Muscle layer of colon (tissue), 2 donors: ENCODE measurements around the gene NFKBIZ.
A peak's percentile ranks its signal among the peaks of the same experiment; 100 is the strongest.

ENCODE experiments used
- H3K27ac ChIP-seq: one replicate; pipeline ENCODE4 v1.7.0; 2013; ENCODE audit warnings: low read depth, mild to moderate bottlenecking, low read length, moderate library complexity
- H3K27me3 ChIP-seq, 2 donors: one replicate each; pipeline ENCODE4 v1.7.0; 2013; ENCODE audit warnings: low read length in 2 of 2, mild to moderate bottlenecking in 2 of 2; ENCODE audit not compliant: insufficient read depth in 2 of 2, control insufficient read depth in 1 of 2
- H3K36me3 ChIP-seq: one replicate; pipeline ENCODE4 v1.7.0; 2013; ENCODE audit warnings: mild to moderate bottlenecking, low read length; ENCODE audit not compliant: insufficient read depth
- H3K4me1 ChIP-seq: one replicate; pipeline ENCODE4 v1.7.0; 2013; ENCODE audit warnings: mild to moderate bottlenecking, low read length; ENCODE audit not compliant: insufficient read depth
- H3K4me3 ChIP-seq, 2 donors: one replicate each; pipeline ENCODE4 v1.7.0; 2013; ENCODE audit warnings: low read length in 2 of 2, low read depth in 1 of 2, mild to moderate bottlenecking in 1 of 2, moderate library complexity in 1 of 2
- H3K9ac ChIP-seq: one replicate; pipeline ENCODE4 v1.7.0; 2013; ENCODE audit warnings: low read length
- H3K9me3 ChIP-seq: one replicate; pipeline ENCODE4 v1.7.0; 2013; ENCODE audit warnings: mild to moderate bottlenecking, low read length
- donor health status: abdominal sarcoma.
- donor health status: Adenocarcinoma of cecum.

The NFKBIZ gene

GRCh38 chr3:101827211-101828174 lies 21.8 kb upstream of the NFKBIZ start:
- no peaks in the 10 kb centered on the region for H3K9me3 ChIP-seq
- H3K9ac ChIP-seq = peak overlapping the region; percentile 50
- peak overlapping the region; percentile 56 to 79 for H3K4me3 ChIP-seq
- no peaks in the 10 kb centered on the region for H3K27me3 ChIP-seq
- H3K36me3 ChIP-seq = no peaks in the 10 kb centered on the region
- peaks cover 28% of the 10 kb centered on the region for H3K4me1 ChIP-seq
- H3K27ac ChIP-seq = peak overlapping the region; percentile 98

DNA sequence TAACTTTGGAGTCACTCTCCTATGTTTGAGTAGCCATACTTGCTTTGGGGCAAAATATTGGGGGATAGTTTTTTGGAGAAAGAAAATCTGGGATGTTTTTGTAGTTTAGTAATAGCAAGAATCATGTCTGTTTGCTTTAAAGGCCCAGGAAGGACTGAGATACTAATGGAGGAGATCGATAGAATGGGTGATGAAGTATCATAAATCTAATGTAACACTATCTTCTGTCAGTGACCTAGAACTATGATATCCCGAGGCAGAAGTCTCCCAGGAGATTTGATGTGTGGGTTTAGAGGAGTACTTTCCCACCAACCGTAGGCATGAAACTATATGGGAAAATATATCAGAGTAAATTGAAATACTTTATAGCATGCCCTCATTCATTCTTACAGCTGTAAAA lies 21.0 kb upstream of the NFKBIZ start:
- Histone ChIP-seq H3K4me3 (peak overlapping the region in 1 of 2 donors; percentile 56), H3K27me3 (no peaks in the 10 kb centered on the region), H3K4me1 (peaks cover 28% of the 10 kb centered on the region), H3K9ac (peak overlapping the region; percentile 50), H3K9me3 (no peaks in the 10 kb centered on the region), H3K36me3 (no peaks in the 10 kb centered on the region), H3K27ac (peak overlapping the region; percentile 98)

DNA sequence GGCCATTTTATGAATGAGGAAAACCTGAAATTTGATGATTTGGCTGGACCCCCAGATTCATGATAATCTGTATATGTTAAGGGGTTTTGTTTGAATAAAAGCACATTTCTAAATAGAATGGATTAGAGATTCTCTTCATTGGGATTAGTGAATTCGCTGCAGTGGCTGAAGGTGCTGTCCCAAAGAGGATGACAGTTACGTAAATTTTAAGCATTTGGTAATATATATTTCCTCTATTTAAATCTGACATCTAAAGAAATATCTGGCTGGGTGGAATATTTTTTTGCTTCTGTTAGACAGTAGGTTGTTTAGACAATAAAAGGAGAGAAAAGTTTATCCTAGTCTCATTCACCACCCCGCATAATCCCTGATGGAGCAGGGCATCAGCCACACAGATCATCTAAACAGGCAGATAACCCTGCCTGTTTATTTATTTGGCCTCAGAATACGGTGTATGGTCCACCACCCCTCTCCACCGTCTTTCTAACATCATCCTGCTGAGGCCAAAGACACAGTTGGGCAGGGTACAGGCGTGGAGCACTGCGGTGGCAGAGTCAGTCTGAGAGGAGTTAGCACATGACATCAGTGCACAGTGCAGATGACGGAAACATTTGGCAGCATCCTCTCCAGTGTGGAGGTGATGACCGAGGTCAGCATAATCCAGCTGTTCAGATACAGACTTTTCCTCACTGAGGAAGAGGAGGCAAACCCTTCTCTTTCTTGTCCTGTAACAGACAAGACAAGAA lies 20.4 kb upstream of the NFKBIZ start:
- H3K4me3 ChIP-seq = peak overlapping the region in 1 of 2 donors; percentile 56

GRCh38 chr3:101829437-101829830 lies 19.9 kb upstream of the NFKBIZ start:
- peak overlapping the region in 1 of 2 donors; percentile 56 for H3K4me3 ChIP-seq
- H3K9ac ChIP-seq = peak overlapping the region; percentile 50
- H3K27me3 ChIP-seq = no peaks in the 10 kb centered on the region
- no peaks in the 10 kb centered on the region for H3K36me3 ChIP-seq
- peak overlapping the region; percentile 98 for H3K27ac ChIP-seq
- H3K9me3 ChIP-seq = no peaks in the 10 kb centered on the region
- H3K4me1 ChIP-seq = peaks cover 28% of the 10 kb centered on the region

More for the DNA sequence above, 20.4 kb upstream of the NFKBIZ start:
- Histone ChIP-seq H3K36me3 (no peaks in the 10 kb centered on the region), H3K27ac (peak overlapping the region; percentile 98), H3K9me3 (no peaks in the 10 kb centered on the region), H3K27me3 (no peaks in the 10 kb centered on the region), H3K9ac (peak overlapping the region; percentile 50), H3K4me1 (peaks cover 28% of the 10 kb centered on the region)

GRCh38 chr3:101829874-101830273 lies 19.4 kb upstream of the NFKBIZ start:
- peak overlapping the region in 1 of 2 donors; percentile 56 for H3K4me3 ChIP-seq
- peak overlapping the region; percentile 98 for H3K27ac ChIP-seq

DNA sequence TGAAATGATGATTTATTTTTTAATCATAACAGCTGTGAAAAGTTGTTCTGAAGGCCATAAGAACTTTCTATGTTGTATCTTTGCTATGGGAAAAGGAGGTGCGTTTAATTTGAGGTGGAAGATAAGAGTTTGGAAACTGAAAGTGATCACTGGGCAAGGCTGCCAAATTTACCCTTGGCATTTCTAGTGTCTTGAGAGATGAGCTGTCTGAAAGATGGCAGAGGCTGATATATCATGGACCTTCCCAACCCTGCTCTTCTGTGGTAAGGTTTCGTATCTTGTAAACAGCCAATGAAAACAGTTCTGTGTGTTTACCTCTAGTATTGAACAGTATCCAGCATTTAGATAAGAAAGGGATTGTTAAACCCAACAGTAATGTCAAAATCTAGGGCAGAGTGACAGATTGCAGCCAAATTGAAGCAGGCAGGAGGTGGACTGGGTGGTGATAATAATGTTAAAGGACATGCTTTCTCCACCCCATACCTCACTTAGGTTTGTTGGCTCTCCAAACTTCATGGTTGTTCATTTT lies 15.8 kb upstream of the NFKBIZ start:
- Histone ChIP-seq H3K4me3 (no peak overlapping the region), H3K27me3 (no peaks in the 10 kb centered on the region), H3K9me3 (no peaks in the 10 kb centered on the region), H3K4me1 (peaks cover 39% of the 10 kb centered on the region), H3K27ac (no peak overlapping the region), H3K9ac (no peak overlapping the region), H3K36me3 (no peaks in the 10 kb centered on the region)

More at GRCh38 chr3:101829874-101830273, 19.4 kb upstream of the NFKBIZ start:
- Histone ChIP-seq H3K27me3 (no peaks in the 10 kb centered on the region), H3K4me1 (peaks cover 28% of the 10 kb centered on the region), H3K9me3 (no peaks in the 10 kb centered on the region), H3K9ac (peak overlapping the region; percentile 50), H3K36me3 (no peaks in the 10 kb centered on the region)

GRCh38 chr3:101835676-101836075 lies 13.6 kb upstream of the NFKBIZ start:
- no peaks in the 10 kb centered on the region for H3K27me3 ChIP-seq
- no peak overlapping the region for H3K9ac ChIP-seq
- no peaks in the 10 kb centered on the region for H3K9me3 ChIP-seq
- H3K27ac ChIP-seq = no peak overlapping the region
- H3K4me3 ChIP-seq = no peak overlapping the region
- H3K36me3 ChIP-seq = no peaks in the 10 kb centered on the region
- peaks cover 23% of the 10 kb centered on the region for H3K4me1 ChIP-seq

GRCh38 chr3:101836160-101836559 lies 13.2 kb upstream of the NFKBIZ start:
- Histone ChIP-seq H3K27me3 (no peaks in the 10 kb centered on the region), H3K36me3 (no peaks in the 10 kb centered on the region), H3K4me3 (no peak overlapping the region), H3K9me3 (no peaks in the 10 kb centered on the region), H3K4me1 (peaks cover 23% of the 10 kb centered on the region), H3K9ac (no peak overlapping the region), H3K27ac (no peak overlapping the region)

DNA sequence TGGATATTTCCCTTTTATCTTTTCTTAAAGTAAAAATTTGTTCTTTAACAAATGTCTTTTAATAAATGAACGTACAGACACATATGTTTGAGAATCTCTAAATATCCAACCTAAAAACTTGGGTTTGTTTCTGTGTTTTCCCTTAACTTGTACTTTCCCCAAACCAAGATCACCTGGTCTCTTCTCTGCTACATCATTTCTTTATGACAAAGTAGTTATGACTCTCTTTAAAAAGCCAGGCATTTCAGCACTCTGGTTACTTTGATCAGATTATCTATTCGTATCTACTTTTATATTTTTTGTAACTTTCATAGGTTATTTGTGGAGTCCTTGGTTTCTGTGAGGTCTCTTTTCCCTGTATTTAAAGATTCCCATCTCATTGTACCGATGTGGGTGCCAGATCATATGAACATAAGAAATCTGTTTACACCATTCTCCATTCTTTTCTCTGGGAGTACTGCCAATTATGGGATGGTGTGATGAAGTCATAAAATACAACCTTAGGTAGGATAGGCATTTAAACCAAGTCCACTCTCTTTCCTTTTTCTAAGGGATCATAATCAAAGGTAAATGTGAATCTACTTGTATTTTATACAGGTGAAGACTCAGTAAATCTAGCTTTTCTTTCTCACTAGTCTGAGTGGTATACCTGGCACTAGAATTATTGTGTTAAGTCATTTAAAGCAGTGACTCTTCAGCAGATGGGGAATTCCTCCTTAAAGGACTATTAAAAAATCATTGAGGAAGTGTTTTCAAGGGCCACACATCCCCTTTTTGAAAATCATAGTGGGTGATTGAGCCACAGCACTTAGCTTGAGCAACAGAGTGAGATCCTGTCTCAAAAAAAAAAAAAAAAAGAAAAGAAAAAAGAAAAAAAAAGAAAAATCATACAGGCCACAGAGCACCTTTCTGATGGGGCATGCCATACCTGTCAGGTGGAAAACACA lies 12.4 kb upstream of the NFKBIZ start:
- H3K27ac ChIP-seq = peak overlapping the region; percentile 70

DNA sequence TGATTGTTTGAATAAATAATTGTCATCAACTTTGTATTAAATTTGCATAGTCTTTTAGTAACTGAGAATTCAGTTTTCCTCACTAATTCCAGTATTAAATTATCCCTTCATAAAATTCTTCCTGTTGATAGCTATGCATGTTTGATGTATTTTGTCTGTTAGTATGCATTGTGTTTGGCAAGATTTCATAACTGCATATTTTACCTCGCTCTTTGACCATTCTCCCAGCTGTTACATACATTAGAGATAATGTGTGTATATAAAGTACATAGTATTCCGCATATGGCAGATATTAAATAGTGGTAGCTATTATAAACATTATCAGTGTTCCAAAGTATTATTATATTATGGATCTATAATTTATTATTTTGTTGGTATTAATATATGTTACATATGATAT lies 10.6 kb upstream of the NFKBIZ start:
- Histone ChIP-seq H3K9ac (no peak overlapping the region), H3K27ac (no peak overlapping the region), H3K4me1 (peaks cover 23% of the 10 kb centered on the region), H3K36me3 (no peaks in the 10 kb centered on the region), H3K9me3 (no peaks in the 10 kb centered on the region), H3K27me3 (no peaks in the 10 kb centered on the region), H3K4me3 (no peak overlapping the region)

More for the DNA sequence above, 12.4 kb upstream of the NFKBIZ start:
- Histone ChIP-seq H3K4me1 (peaks cover 23% of the 10 kb centered on the region), H3K9me3 (no peaks in the 10 kb centered on the region), H3K36me3 (no peaks in the 10 kb centered on the region), H3K27me3 (no peaks in the 10 kb centered on the region), H3K4me3 (peak overlapping the region in 1 of 2 donors; percentile 23), H3K9ac (no peak overlapping the region)
